ENCODE measurements around the gene TSHR.

DNA sequence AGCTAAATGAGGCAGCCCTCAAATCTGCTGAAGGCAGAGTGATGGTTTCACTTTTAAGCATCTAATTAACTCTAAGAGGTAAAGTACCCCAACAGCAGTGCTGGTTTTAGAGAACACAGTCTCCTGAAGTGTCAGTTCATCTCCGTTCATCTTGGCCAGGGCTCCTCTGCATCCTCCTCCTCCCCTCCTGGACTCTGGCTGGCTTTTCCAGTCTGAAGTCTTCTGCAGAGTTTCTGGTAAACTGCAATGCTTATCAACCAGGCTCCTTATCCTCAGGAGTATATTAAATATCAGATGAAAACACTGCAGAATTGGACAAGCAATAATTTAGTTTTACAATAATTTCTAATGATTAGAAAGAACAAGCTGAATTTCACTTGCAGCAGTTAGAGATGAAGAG, 150.0 kb downstream of the TSHR start:
- TF ChIP-seq, protein P1, sequence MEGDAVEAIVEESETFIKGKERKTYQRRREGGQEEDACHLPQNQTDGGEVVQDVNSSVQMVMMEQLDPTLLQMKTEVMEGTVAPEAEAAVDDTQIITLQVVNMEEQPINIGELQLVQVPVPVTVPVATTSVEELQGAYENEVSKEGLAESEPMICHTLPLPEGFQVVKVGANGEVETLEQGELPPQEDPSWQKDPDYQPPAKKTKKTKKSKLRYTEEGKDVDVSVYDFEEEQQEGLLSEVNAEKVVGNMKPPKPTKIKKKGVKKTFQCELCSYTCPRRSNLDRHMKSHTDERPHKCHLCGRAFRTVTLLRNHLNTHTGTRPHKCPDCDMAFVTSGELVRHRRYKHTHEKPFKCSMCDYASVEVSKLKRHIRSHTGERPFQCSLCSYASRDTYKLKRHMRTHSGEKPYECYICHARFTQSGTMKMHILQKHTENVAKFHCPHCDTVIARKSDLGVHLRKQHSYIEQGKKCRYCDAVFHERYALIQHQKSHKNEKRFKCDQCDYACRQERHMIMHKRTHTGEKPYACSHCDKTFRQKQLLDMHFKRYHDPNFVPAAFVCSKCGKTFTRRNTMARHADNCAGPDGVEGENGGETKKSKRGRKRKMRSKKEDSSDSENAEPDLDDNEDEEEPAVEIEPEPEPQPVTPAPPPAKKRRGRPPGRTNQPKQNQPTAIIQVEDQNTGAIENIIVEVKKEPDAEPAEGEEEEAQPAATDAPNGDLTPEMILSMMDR (IDR thresholded peaks at IDR 0.05) = no peak
- TF ChIP-seq POLR2A (IDR thresholded peaks at IDR 0.05) = no peak

All from heart left ventricle (tissue), 13 donors.